Nephron progenitor cell (in vitro differentiated cells): Measurements from ENCODE around the gene DNER.

Source experiments
- DNase-seq: peaks from one replicate; pipeline ENCODE4 v3.0.0; 2021
- H3K27ac Mint-ChIP-seq: 2 replicates; pipeline ENCODE4 v1.8.0; 2021; ENCODE audit warnings: mild to moderate bottlenecking, moderate library complexity, mixed read lengths
- H3K27me3 Mint-ChIP-seq: 2 replicates; pipeline ENCODE4 v1.8.0; 2021; ENCODE audit warnings: mild to moderate bottlenecking, low read depth, mixed read lengths; ENCODE audit not compliant: poor library complexity
- H3K36me3 Mint-ChIP-seq: 2 replicates; pipeline ENCODE4 v1.8.0; 2021; ENCODE audit warnings: low read depth, mixed read lengths
- H3K4me1 Mint-ChIP-seq: 2 replicates; pipeline ENCODE4 v1.8.0; 2021; ENCODE audit warnings: mixed read lengths
- H3K4me3 Mint-ChIP-seq: 2 replicates; pipeline ENCODE4 v1.8.0; 2021; ENCODE audit warnings: mild to moderate bottlenecking, moderate library complexity, mixed read lengths
- H3K9me3 Mint-ChIP-seq: 2 replicates; pipeline ENCODE4 v1.8.0; 2021; ENCODE audit warnings: mild to moderate bottlenecking, moderate library complexity, mixed read lengths
- CTCF ChIP-seq: fragments of 200-600 bp; sonication (generic); IDR thresholded peaks from 2 replicates; pipeline ENCODE4 v1.5.0; 2021; ENCODE audit warnings: antibody characterized with exemption

Gene DNER

GRCh38 chr2:229443141-229443540 is 271.2 kb downstream of the DNER start:
- Mint-ChIP-seq H3K9me3 (no peaks in the 10 kb centered on the region), H3K4me3 (no peak overlapping the region), H3K27ac (no peak overlapping the region), H3K4me1 (peaks cover 12% of the 10 kb centered on the region), H3K36me3 (no peaks in the 10 kb centered on the region), H3K27me3 (peaks cover 1% of the 10 kb centered on the region)
- no peak for DNase-seq
- TF ChIP-seq CTCF: no peak

- no peak for DNase-seq
- Mint-ChIP-seq H3K4me3 (no peak overlapping the region), H3K27me3 (peaks cover 4% of the 10 kb centered on the region), H3K9me3 (no peaks in the 10 kb centered on the region), H3K36me3 (no peaks in the 10 kb centered on the region), H3K27ac (no peak overlapping the region), H3K4me1 (no peaks in the 10 kb centered on the region)
- TF ChIP-seq CTCF: no peak
These were observed 275.8 kb downstream of the DNER start for GRCh38 chr2:229438430-229439159.

GRCh38 chr2:229437467-229437866 is 276.9 kb downstream of the DNER start:
- H3K27ac Mint-ChIP-seq: no peak overlapping the region
- no peak overlapping the region for H3K4me3 Mint-ChIP-seq
- H3K36me3 Mint-ChIP-seq: no peaks in the 10 kb centered on the region
- H3K27me3 Mint-ChIP-seq: peaks cover 4% of the 10 kb centered on the region
- DNase-seq: no peak
- no peaks in the 10 kb centered on the region for H3K9me3 Mint-ChIP-seq
- no peaks in the 10 kb centered on the region for H3K4me1 Mint-ChIP-seq
- TF ChIP-seq CTCF: no peak

GRCh38 chr2:229434187-229434586 is 280.2 kb downstream of the DNER start:
- no peaks in the 10 kb centered on the region for H3K9me3 Mint-ChIP-seq
- no peak overlapping the region for H3K4me3 Mint-ChIP-seq
- H3K27me3 Mint-ChIP-seq: peaks cover 4% of the 10 kb centered on the region
- no peaks in the 10 kb centered on the region for H3K4me1 Mint-ChIP-seq
- no peak overlapping the region for H3K27ac Mint-ChIP-seq
- no peaks in the 10 kb centered on the region for H3K36me3 Mint-ChIP-seq
- no peak for TF ChIP-seq CTCF
- no peak for DNase-seq

GRCh38 chr2:229433351-229433750 is 281.0 kb downstream of the DNER start:
- Mint-ChIP-seq H3K4me1 (no peaks in the 10 kb centered on the region), H3K27ac (no peak overlapping the region), H3K9me3 (no peaks in the 10 kb centered on the region), H3K4me3 (no peak overlapping the region), H3K36me3 (no peaks in the 10 kb centered on the region), H3K27me3 (peaks cover 4% of the 10 kb centered on the region)
- no peak for TF ChIP-seq CTCF
- no peak for DNase-seq

- no peak overlapping the region for H3K27ac Mint-ChIP-seq
- no peak for DNase-seq
- H3K4me3 Mint-ChIP-seq: no peak overlapping the region
- no peaks in the 10 kb centered on the region for H3K9me3 Mint-ChIP-seq
- TF ChIP-seq CTCF: peak; percentile 50
- no peaks in the 10 kb centered on the region for H3K27me3 Mint-ChIP-seq
- H3K4me1 Mint-ChIP-seq: no peaks in the 10 kb centered on the region
- no peaks in the 10 kb centered on the region for H3K36me3 Mint-ChIP-seq
These were observed 282.9 kb downstream of the DNER start for GRCh38 chr2:229431327-229431954.
